H1 (cell line): ENCODE results near the gene RALY. TPM values are rescaled to one million over a fixed set of nuclear protein-coding genes. Genes with fewer than 3 reads are reported as not detected.

ENCODE experiments used
- CTCF ChIA-PET: fragments of 300-600 bp; sonication (Branson Sonifier 250); formaldehyde crosslinking; loops from one replicate; lab custom pipeline; 2021; ENCODE audit not compliant: partially characterized antibody; lab: Charles Lee
- POLR2A ChIA-PET: fragments of 300-600 bp; sonication (Branson Sonifier 250); formaldehyde crosslinking; loops from one replicate; lab custom pipeline; 2021; ENCODE audit warnings: inconsistent platforms; ENCODE audit not compliant: partially characterized antibody; lab: Charles Lee
- DNase-seq, 2 experiments: peaks; one replicate each; pipeline versions ENCODE4 v3.0.0 to v3.0.0-alpha.2; 2010 to 2022; ENCODE audit warnings: low spot score in 2 of 2, low read depth in 1 of 2, mixed read lengths in 1 of 2
- FAIRE-seq: peaks from 2 replicates; lab custom pipeline; 2011; peaks lifted over from hg19 to GRCh38; lab: Jason Lieb, UNC
- H2AFZ ChIP-seq: 2 replicates; pipeline ENCODE4 v1.8.1; 2012; ENCODE audit warnings: low read length, inconsistent platforms
- H2AK5ac ChIP-seq: 2 replicates; pipeline ENCODE4 v1.6.1; 2013; ENCODE audit warnings: low read depth, low read length
- H2BK120ac ChIP-seq: replicated peaks from 2 replicates; pipeline ENCODE3; 2013; ENCODE audit warnings: low read depth, low read length, inconsistent platforms
- H2BK12ac ChIP-seq: 2 replicates; pipeline ENCODE4 v1.6.1; 2013; ENCODE audit warnings: low read depth, low read length
- H2BK15ac ChIP-seq: 2 replicates; pipeline ENCODE4 v1.6.1; 2013; ENCODE audit warnings: low read length
- H2BK20ac ChIP-seq: 2 replicates; pipeline ENCODE4 v1.6.1; 2013; ENCODE audit warnings: low read length
- H2BK5ac ChIP-seq: 2 replicates; pipeline ENCODE4 v1.6.1; 2013; ENCODE audit warnings: low read depth, low read length
- H3K14ac ChIP-seq: 2 replicates; pipeline ENCODE4 v1.6.1; 2013; ENCODE audit warnings: inconsistent platforms; ENCODE audit not compliant: insufficient read length
- H3K18ac ChIP-seq: 2 replicates; pipeline ENCODE4 v1.6.1; 2013; ENCODE audit warnings: low read length; ENCODE audit errors: extremely low read depth
- H3K23ac ChIP-seq: 2 replicates; pipeline ENCODE4 v1.6.1; 2013; ENCODE audit warnings: inconsistent platforms; ENCODE audit not compliant: insufficient read length
- H3K23me2 ChIP-seq: 2 replicates; pipeline ENCODE4 v1.6.1; 2013; ENCODE audit warnings: low read depth, low read length
- H3K27ac ChIP-seq: 2 replicates; pipeline ENCODE4 v1.6.1; 2011; ENCODE audit warnings: low read depth, low read length, inconsistent platforms
- H3K27me3 ChIP-seq, 4 experiments: replicated peaks in 1 of 4; 1 replicate in 1 of 4; 2 replicates in 3 of 4; pipeline versions ENCODE4 v1.6.1 to v1.8.1; 2011 to 2013; ENCODE audit warnings: low read length in 3 of 4, mild to moderate bottlenecking in 3 of 4, inconsistent platforms in 2 of 4, mixed read lengths in 2 of 4, moderate library complexity in 1 of 4; ENCODE audit not compliant: control insufficient read depth in 3 of 4, insufficient read depth in 3 of 4; ENCODE audit errors: extremely low read depth in 1 of 4
- H3K36me3 ChIP-seq, 4 experiments: 2 replicates each; pipeline versions ENCODE4 v1.6.1 to v1.8.1; 2011 to 2013; ENCODE audit warnings: mild to moderate bottlenecking in 4 of 4, low read length in 3 of 4, moderate library complexity in 2 of 4, control low read depth in 1 of 4, inconsistent platforms in 1 of 4; ENCODE audit not compliant: insufficient read depth in 4 of 4, control insufficient read depth in 2 of 4
- H3K4ac ChIP-seq: replicated peaks from 2 replicates; pipeline ENCODE3; 2013; ENCODE audit warnings: low read length, low read depth, mixed read lengths, inconsistent platforms; ENCODE audit not compliant: insufficient read length
- H3K4me1 ChIP-seq, 4 experiments: replicated peaks in 1 of 4; 1 replicate in 1 of 4; 2 replicates in 3 of 4; pipeline versions ENCODE4 v1.6.1 to v1.8.1; 2011 to 2013; ENCODE audit warnings: low read length in 3 of 4, inconsistent platforms in 2 of 4, mixed read lengths in 1 of 4; ENCODE audit not compliant: insufficient read depth in 4 of 4, control insufficient read depth in 3 of 4
- H3K4me2 ChIP-seq, 2 experiments: 2 replicates each; pipeline versions ENCODE4 v1.6.1 to v1.8.1; 2011 to 2013; ENCODE audit warnings: low read depth in 2 of 2, low read length in 2 of 2, control low read depth in 1 of 2, inconsistent platforms in 1 of 2, mild to moderate bottlenecking in 1 of 2; ENCODE audit not compliant: insufficient read depth in 1 of 2
- H3K4me3 ChIP-seq, 4 experiments: fragments of 200-600, 300-600 bp in 1 of 4; sonication (generic), shearing (Covaris generic), sonication (Bioruptor Twin) in 1 of 4; 2 replicates each; pipeline versions ENCODE4 v1.5.1 to v1.8.1; 2011 to 2016; ENCODE audit warnings: low read length in 4 of 4, low read depth in 3 of 4, control low read depth in 2 of 4, inconsistent platforms in 2 of 4, mild to moderate bottlenecking in 2 of 4, mixed read lengths in 1 of 4, moderate library complexity in 1 of 4; ENCODE audit not compliant: insufficient read depth in 2 of 4; ENCODE audit errors: extremely low read depth in 1 of 4
- H3K56ac ChIP-seq: replicated peaks from 2 replicates; pipeline ENCODE3; 2013; ENCODE audit warnings: low read depth, mild to moderate bottlenecking, mixed read lengths, low read length, inconsistent platforms; ENCODE audit not compliant: insufficient read length
- H3K79me1 ChIP-seq: 2 replicates; pipeline ENCODE4 v1.6.1; 2013; ENCODE audit warnings: low read depth, low read length, control low read depth
- H3K79me2 ChIP-seq, 2 experiments: 2 replicates each; pipeline versions ENCODE4 v1.6.1 to v1.8.1; 2012 to 2013; ENCODE audit warnings: low read length in 2 of 2, mild to moderate bottlenecking in 2 of 2, inconsistent platforms in 1 of 2; ENCODE audit not compliant: insufficient read depth in 2 of 2, control insufficient read depth in 1 of 2
- H3K9ac ChIP-seq, 4 experiments: replicated peaks in 1 of 4; 1 replicate in 1 of 4; 2 replicates in 3 of 4; pipeline versions ENCODE4 v1.6.1 to v1.8.1; 2011 to 2013; ENCODE audit warnings: low read depth in 3 of 4, low read length in 3 of 4, control low read depth in 2 of 4, mild to moderate bottlenecking in 2 of 4, moderate library complexity in 2 of 4, inconsistent platforms in 1 of 4; ENCODE audit errors: extremely low read depth in 1 of 4
- H3K9me3 ChIP-seq, 2 experiments: 2 replicates each; pipeline versions ENCODE4 v1.6.1 to v1.8.1; 2012 to 2013; ENCODE audit warnings: mild to moderate bottlenecking in 2 of 2, moderate library complexity in 2 of 2, control low read depth in 1 of 2, inconsistent platforms in 1 of 2, low read depth in 1 of 2, low read length in 1 of 2, mixed read lengths in 1 of 2; ENCODE audit not compliant: insufficient read depth in 2 of 2
- H4K20me1 ChIP-seq, 2 experiments: replicated peaks in 1 of 2; 2 replicates each; pipeline versions ENCODE3 to v1.8.1; 2011 to 2013; ENCODE audit warnings: inconsistent platforms in 2 of 2, low read length in 2 of 2, mild to moderate bottlenecking in 1 of 2; ENCODE audit not compliant: insufficient read depth in 2 of 2, control insufficient read depth in 1 of 2
- H4K5ac ChIP-seq: 2 replicates; pipeline ENCODE4 v1.6.1; 2013; ENCODE audit warnings: low read length, low read depth, mixed read lengths, inconsistent platforms; ENCODE audit not compliant: insufficient read length
- H4K8ac ChIP-seq: 2 replicates; pipeline ENCODE4 v1.8.0; 2013; ENCODE audit warnings: mild to moderate bottlenecking, moderate library complexity, low read length, inconsistent platforms; ENCODE audit not compliant: insufficient read depth; ENCODE audit errors: extremely low read depth
- H4K91ac ChIP-seq: replicated peaks from 2 replicates; pipeline ENCODE3; 2013; ENCODE audit warnings: low read length, mixed read lengths, inconsistent platforms; ENCODE audit not compliant: insufficient read length
- ATF2 ChIP-seq: IDR thresholded peaks from 2 replicates; pipeline ENCODE4 v1.6.1; 2012; ENCODE audit warnings: low read length, inconsistent platforms
- BCL11A ChIP-seq, 2 experiments: IDR thresholded peaks; one replicate each; pipeline ENCODE4 v1.6.1; 2011; ENCODE audit warnings: low read depth in 2 of 2, low read length in 2 of 2, mild to moderate bottlenecking in 2 of 2
- CREB1 ChIP-seq: IDR thresholded peaks from 2 replicates; pipeline ENCODE4 v1.6.1; 2012; ENCODE audit warnings: inconsistent platforms
- EGR1 ChIP-seq: IDR thresholded peaks from 2 replicates; pipeline ENCODE4 v1.6.1; 2011; ENCODE audit warnings: low read depth, low read length, borderline replicate concordance
- JUND ChIP-seq: IDR thresholded peaks from 2 replicates; pipeline ENCODE4 v1.6.1; 2011; ENCODE audit warnings: mild to moderate bottlenecking, improper control_type of control experiment, low read length
- KDM4A ChIP-seq: IDR thresholded peaks from one replicate; pipeline ENCODE4 v1.7.1; 2012; ENCODE audit warnings: low read depth, mild to moderate bottlenecking, moderate library complexity, low read length, inconsistent platforms; ENCODE audit not compliant: severe bottlenecking
- POLR2A ChIP-seq, 2 experiments: IDR thresholded peaks; 1 replicate in 1 of 2; 2 replicates in 1 of 2; pipeline ENCODE4 v1.6.1; 2011; ENCODE audit warnings: low read depth in 2 of 2, low read length in 2 of 2, mild to moderate bottlenecking in 2 of 2; ENCODE audit errors: control extremely low read depth in 1 of 2
- RXRA ChIP-seq: IDR thresholded peaks from 2 replicates; pipeline ENCODE4 v1.6.1; 2011; ENCODE audit warnings: low read depth, mild to moderate bottlenecking, low read length, moderate library complexity; ENCODE audit not compliant: insufficient read depth
- SAP30 ChIP-seq: fragments of 300-600 bp; sonication (generic); IDR thresholded peaks from 2 replicates; pipeline ENCODE4 v1.7.1; 2012; ENCODE audit warnings: low read length, moderate library complexity, mild to moderate bottlenecking, inconsistent platforms; ENCODE audit not compliant: insufficient read depth, insufficient replicate concordance
- SIX5 ChIP-seq: IDR thresholded peaks from 2 replicates; pipeline ENCODE4 v1.6.1; 2011; ENCODE audit warnings: mild to moderate bottlenecking, low read depth, low read length
- TAF7 ChIP-seq: optimal IDR thresholded peaks from 2 replicates; pipeline ENCODE3; 2011; ENCODE audit warnings: low read depth, mild to moderate bottlenecking, inconsistent platforms, low read length, moderate library complexity, borderline replicate concordance
- TEAD4 ChIP-seq: IDR thresholded peaks from 2 replicates; pipeline ENCODE4 v1.6.1; 2012; ENCODE audit warnings: low read depth, low read length, inconsistent platforms, mixed read lengths
- polyA plus RNA-seq, 7 experiments: library from polyadenylated mRNA; depleted of rRNA in 3 of 7; stranded (reverse) in 5 of 7; unstranded in 2 of 7; fragments of >200 nt in 5 of 7; fragments of 200-250 nt in 2 of 7; gene quantifications; 1 replicate in 5 of 7; 2 replicates in 1 of 7; 4 replicates in 1 of 7; pipeline versions ENCODE4 v1.2.1 to v1.2.3, GENCODE V29; 2011 to 2013; ENCODE audit warnings: missing spikeins in 2 of 7, mixed read lengths in 2 of 7
- total RNA-seq: library from RNA; stranded (reverse); fragmentation: NEBNext Ultra II Directional; extraction: Animal tissue kit (Norgen Biotek cat#: 25700); gene quantifications from 2 replicates; pipeline ENCODE4 v1.2.1, GENCODE V29; 2021
- TF ChIP-seq, protein P1 (sequence below): IDR thresholded peaks from 2 replicates; pipeline ENCODE4 v1.6.1; 2011; ENCODE audit warnings: low read length, improper control_type of control experiment

The RALY gene
- total and polyA plus RNA-seq, 2 of the 8 experiments (the other 6 are each of a cell fraction or from before 2014, with no cell fraction given): 133 to 148 TPM

GRCh38 chr20:34095825-34096224 is 102.1 kb downstream of the RALY start:
- H3K9ac ChIP-seq: no peak overlapping the region
- no peak overlapping the region for H2BK15ac ChIP-seq
- no peak overlapping the region for H4K8ac ChIP-seq
- DNase-seq (no peak), FAIRE-seq (no peak)
- no peak overlapping the region for H4K5ac ChIP-seq
- H3K36me3 ChIP-seq: peaks cover 37 to 99% (median 87%) of the 10 kb centered on the region in 4 experiments
- H2AK5ac ChIP-seq: no peak overlapping the region
- H3K4me2 ChIP-seq: no peak overlapping the region
- POLR2A ChIA-PET: interaction anchor here (1.6 to 14.0 kb wide), 4 partner anchors 9 to 27 kb away, joined by 3 to 236 read pairs (median 24); partner anchors contain the start of gene EIF2S2
- H3K56ac ChIP-seq: no peak overlapping the region
- no peaks in the 10 kb centered on the region for H3K23me2 ChIP-seq
- peaks cover 3 to 17% of the 10 kb centered on the region in 2 experiments; a peak in 3 of 4 replicates for H3K79me2 ChIP-seq
- H4K20me1 ChIP-seq: peaks cover 18 to 23% of the 10 kb centered on the region in 2 experiments
- H2BK20ac ChIP-seq: no peak overlapping the region
- H3K27me3 ChIP-seq: no peaks in the 10 kb centered on the region
- H3K14ac ChIP-seq: no peak overlapping the region
- CTCF ChIA-PET: interaction anchor here (0.8 to 1.1 kb wide), 2 partner anchors 17 to 234 kb away, joined by 3 read pairs; no protein-coding TSS in a partner anchor
- H2BK120ac ChIP-seq: no peak overlapping the region
- H2BK12ac ChIP-seq: no peak overlapping the region
- H3K4me3 ChIP-seq: no peak overlapping the region
- no peak overlapping the region for H3K18ac ChIP-seq
- H4K91ac ChIP-seq: no peak overlapping the region
- no peaks in the 10 kb centered on the region for H3K4me1 ChIP-seq
- H3K79me1 ChIP-seq: no peaks in the 10 kb centered on the region; the same call in 1 of the 2 replicates
- no peaks in the 10 kb centered on the region for H3K9me3 ChIP-seq
- H3K4ac ChIP-seq: no peak overlapping the region
- H2BK5ac ChIP-seq: no peak overlapping the region
- no peak overlapping the region for H2AFZ ChIP-seq
- no peak overlapping the region for H3K23ac ChIP-seq
- H3K27ac ChIP-seq: no peak overlapping the region
- TF ChIP-seq BCL11A (IDR thresholded peaks at IDR 0.05; ENCODE audit: low read depth in 2 of 2, low read length in 2 of 2) (no peak), CREB1 (no peak), KDM4A (no peak), RXRA (no peak), EGR1 (no peak), JUND (no peak), SAP30 (no peak), POLR2A (IDR thresholded peaks at IDR 0.05; ENCODE audit: control extremely low read depth in 1 of 2, low read depth in 2 of 2, low read length in 2 of 2) (no peak), ATF2 (no peak), TEAD4 (no peak), TAF7 (no peak), SIX5 (no peak)
- TF ChIP-seq, protein P1, sequence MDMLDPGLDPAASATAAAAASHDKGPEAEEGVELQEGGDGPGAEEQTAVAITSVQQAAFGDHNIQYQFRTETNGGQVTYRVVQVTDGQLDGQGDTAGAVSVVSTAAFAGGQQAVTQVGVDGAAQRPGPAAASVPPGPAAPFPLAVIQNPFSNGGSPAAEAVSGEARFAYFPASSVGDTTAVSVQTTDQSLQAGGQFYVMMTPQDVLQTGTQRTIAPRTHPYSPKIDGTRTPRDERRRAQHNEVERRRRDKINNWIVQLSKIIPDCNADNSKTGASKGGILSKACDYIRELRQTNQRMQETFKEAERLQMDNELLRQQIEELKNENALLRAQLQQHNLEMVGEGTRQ: no peak
